CD4-positive, alpha-beta T cell treated with Interleukin-6 at 100 ng/mL for 8 hours (primary cell): ENCODE measurements around the gene GSTA2.
"Not testable (repeated sequence)": the region's sequence is repeated elsewhere in the genome, so short reads cannot be mapped to it uniquely, and the experiment has no call there.

Experiments
- DNase-seq: peaks from one replicate; pipeline ENCODE4 v3.0.0-alpha.2; 2020; ENCODE audit warnings: mixed read lengths, low spot score

The GSTA2 gene

GRCh38 chr6:52725535-52726192 is 37.6 kb downstream of the GSTA2 start:
- no peak for DNase-seq

GRCh38 chr6:52725143-52725534 is 38.1 kb downstream of the GSTA2 start:
- DNase-seq: no peak

DNA sequence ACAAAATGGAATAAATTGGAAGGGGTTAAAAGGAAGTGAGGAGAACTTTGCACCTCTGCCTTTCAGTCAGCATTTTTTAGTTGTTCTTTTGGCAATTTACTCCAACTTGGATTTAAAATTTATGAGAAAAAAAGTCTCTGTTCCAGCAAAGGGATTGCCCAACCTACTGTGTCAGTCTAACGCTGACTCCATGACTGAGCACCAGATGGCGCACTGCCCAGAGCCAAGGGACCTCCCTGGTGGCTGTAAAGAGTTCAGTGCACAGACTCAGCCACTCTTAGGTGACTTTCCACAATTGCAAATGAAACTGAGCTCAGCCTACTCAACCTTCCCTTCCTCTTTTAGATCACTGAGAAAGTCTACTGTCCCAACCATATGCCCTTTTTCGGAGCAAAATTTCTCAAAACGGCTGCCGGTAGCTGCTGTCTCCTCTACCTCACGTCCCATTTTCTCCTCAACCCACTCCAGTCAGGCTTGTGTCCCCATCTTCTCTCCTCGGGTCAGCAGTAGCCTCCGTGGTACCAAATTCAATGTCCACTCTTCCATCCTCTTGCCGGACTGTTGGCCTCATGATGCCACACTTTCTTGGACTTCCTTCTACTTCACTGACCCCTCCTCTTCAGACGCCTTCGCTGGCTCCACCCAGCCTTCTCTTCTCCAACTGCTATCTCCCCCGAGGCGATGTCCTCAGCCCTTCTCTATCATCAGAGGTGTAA is 38.7 kb downstream of the GSTA2 start:
- peak; percentile 15 for DNase-seq

DNA sequence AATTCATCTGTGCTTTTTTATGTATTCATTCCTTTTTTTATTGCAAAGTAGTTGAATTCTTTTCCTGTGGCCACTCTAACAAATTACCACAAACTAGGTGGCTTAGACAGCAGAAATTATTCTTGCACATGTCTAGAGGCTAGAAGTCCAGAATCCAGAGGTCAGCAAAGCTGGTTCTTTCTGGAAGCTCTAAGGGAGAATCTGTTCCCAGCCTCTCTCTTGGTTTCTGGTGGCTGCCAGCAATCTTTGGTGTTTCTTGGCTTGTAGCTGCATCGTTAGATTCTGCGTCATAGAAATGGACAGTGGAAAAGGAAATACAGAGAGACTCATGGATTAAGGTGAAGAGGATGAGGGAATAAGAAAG is 39.3 kb downstream of the GSTA2 start:
- no peak for DNase-seq

- DNase-seq: no peak
Observed at GRCh38 chr6:52720321-52720720, 43.0 kb downstream of the GSTA2 start.

GRCh38 chr6:52718550-52718949 is 44.7 kb downstream of the GSTA2 start:
- no peak for DNase-seq

DNA sequence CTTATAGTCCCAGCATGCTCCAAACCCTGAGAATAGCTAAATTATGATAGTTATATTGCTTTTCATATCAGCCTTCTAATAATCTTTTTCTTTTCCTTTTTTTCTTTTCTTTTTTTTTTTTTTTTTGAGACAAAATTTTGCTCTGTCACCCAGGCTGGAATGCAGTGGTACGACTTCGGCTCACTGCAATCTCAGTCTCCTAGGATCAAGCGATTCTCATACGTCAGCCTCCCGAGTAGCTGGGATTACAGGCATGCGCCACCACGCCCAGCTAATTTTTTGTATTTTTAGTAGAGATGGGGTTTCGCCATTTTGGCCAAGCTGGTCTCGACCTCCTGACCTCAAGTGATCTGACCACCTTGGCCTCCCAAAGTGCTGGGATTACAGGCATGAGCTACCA is 48.5 kb downstream of the GSTA2 start:
- DNase-seq: not testable (repeated sequence)

- no peak for DNase-seq
Observed at GRCh38 chr6:52712136-52712535, 51.1 kb downstream of the GSTA2 start.

- DNase-seq: no peak
Observed at GRCh38 chr6:52707963-52708680, 55.2 kb downstream of the GSTA2 start.

DNA sequence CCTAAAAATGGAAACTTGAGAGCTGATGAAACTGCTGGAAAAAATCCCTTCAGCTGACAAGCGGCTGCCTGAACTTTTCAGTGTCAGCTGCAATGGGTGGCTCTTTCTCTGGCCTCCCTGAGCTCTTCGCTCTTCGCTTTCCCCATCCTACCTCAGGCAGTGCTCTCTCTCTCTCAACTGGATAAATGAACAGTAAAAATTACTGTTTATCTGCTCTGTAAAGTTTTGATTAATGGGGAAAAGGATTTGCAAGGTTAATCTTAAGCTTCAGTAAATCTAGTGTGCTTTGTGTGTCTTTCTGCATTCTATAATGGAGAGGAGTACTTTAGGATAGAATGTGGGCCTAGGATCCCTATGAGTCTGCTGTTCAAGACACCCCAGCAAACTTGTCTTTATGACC is 57.3 kb downstream of the GSTA2 start:
- no peak for DNase-seq

DNA sequence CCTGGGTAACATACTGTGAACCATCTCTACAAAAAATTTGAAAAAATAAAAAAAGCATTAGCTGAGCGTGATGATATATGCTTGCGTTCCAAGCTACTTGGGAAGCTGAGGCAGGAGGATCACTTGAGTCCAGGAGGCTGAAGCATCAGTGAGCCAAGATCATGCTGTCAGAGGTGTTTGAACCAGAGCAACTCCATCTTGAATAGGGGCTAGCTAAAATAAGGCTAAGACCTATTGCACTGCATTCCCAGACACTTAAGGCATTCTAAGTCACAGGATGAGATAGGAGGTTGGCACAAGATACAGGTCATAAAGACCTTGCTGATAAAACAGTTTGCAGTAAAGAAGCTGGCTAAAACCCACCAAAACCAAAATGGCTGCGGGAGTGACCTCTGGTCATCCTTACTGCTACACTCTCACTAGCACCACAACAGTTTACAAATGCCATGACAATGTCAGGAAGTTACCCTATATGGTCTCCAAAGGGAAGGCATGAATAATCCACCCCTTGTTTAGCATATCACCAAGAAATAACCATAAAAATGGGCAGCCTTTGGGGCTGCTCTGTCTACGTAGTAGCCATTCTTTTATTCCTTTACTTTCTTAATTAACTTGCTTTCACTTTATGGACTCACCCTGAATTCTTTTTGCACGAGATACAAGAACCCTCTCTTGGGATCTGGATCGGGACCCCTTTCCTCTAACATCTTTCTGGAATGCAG is 58.3 kb downstream of the GSTA2 start:
- DNase-seq: not testable (repeated sequence)

GRCh38 chr6:52704060-52704459 is 59.2 kb downstream of the GSTA2 start:
- no peak for DNase-seq
